Endothelial cell of umbilical vein (primary cell): ENCODE results near the gene CD47.

ENCODE experiments used
- CTCF ChIP-seq, 2 donors: IDR thresholded peaks; 1 replicate in 1 of 2; 2 replicates in 1 of 2; pipeline ENCODE4 v1.5.1; 2011; ENCODE audit warnings: low read length in 2 of 2, mild to moderate bottlenecking in 2 of 2, moderate library complexity in 2 of 2, control low read depth in 1 of 2, inconsistent platforms in 1 of 2, low read depth in 1 of 2; ENCODE audit not compliant: insufficient read depth in 1 of 2; ENCODE audit errors: extremely low read depth in 1 of 2
- EZH2 ChIP-seq: IDR thresholded peaks from 2 replicates; pipeline ENCODE4 v1.6.1; 2012; ENCODE audit warnings: borderline replicate concordance, low read depth, mild to moderate bottlenecking, moderate library complexity, low read length, inconsistent platforms; ENCODE audit not compliant: severe bottlenecking
- JUN ChIP-seq: IDR thresholded peaks from 2 replicates; pipeline ENCODE4 v1.6.1; 2011; ENCODE audit warnings: borderline replicate concordance, low read depth; ENCODE audit not compliant: insufficient read length, insufficient read depth
- MYC ChIP-seq: IDR thresholded peaks from one replicate; pipeline ENCODE4 v1.6.1; 2011; ENCODE audit warnings: mild to moderate bottlenecking, low read depth, low read length
- POLR2A ChIP-seq: IDR thresholded peaks from 2 replicates; pipeline ENCODE4 v1.6.1; 2012; ENCODE audit warnings: low read depth, mild to moderate bottlenecking, control low read depth, low read length
- POLR2AphosphoS5 ChIP-seq: IDR thresholded peaks from 2 replicates; pipeline ENCODE4 v1.6.1; 2012; ENCODE audit warnings: low read depth, mild to moderate bottlenecking, control low read depth, low read length, moderate library complexity; ENCODE audit not compliant: insufficient read depth
- TF ChIP-seq, protein P1 (sequence below): IDR thresholded peaks from 2 replicates; pipeline ENCODE4 v1.6.1; 2011; ENCODE audit not compliant: insufficient read depth, insufficient read length

DNA sequence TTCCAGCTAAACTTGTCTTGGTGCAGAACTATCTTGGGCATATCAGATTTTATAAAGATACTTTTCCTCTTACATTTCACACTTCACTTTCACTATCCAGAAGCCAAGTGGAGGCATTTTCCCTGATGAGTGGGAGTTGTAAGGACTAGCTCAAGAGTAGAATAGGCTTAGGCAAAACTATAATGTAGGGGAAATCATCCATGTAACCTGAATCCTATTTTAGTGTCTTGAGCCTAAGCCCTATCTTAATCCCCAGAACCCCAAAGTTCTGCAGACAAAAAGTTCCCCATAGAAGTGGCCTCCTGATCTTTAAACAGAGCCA is 42.2 kb upstream of the CD47 start:
- no peak for TF ChIP-seq POLR2A
- no peak for TF ChIP-seq POLR2AphosphoS5
- no peak for TF ChIP-seq MYC
- TF ChIP-seq, protein P1, sequence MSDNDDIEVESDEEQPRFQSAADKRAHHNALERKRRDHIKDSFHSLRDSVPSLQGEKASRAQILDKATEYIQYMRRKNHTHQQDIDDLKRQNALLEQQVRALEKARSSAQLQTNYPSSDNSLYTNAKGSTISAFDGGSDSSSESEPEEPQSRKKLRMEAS, result no peak
- no peak for TF ChIP-seq EZH2
- TF ChIP-seq CTCF (IDR thresholded peaks at IDR 0.05; ENCODE audit: extremely low read depth in 1 of 2, insufficient read depth in 1 of 2, low read depth in 1 of 2, low read length in 2 of 2), result no peak
- TF ChIP-seq JUN, result no peak
